H1 (cell line): Measurements from ENCODE around the gene GPR68. TPM values are rescaled to one million over a fixed set of nuclear protein-coding genes. Genes with fewer than 3 reads are reported as not detected.

Experiments
- EP300 ChIP-seq, 2 experiments: IDR thresholded peaks; 1 replicate in 1 of 2; 2 replicates in 1 of 2; pipeline ENCODE4 v1.6.1; 2011 to 2012; ENCODE audit warnings: low read depth in 2 of 2, low read length in 2 of 2, mild to moderate bottlenecking in 2 of 2, borderline replicate concordance in 1 of 2, inconsistent platforms in 1 of 2, moderate library complexity in 1 of 2
- RBBP5 ChIP-seq: IDR thresholded peaks from 2 replicates; pipeline ENCODE4 v1.7.1; 2012; ENCODE audit warnings: low read depth, mild to moderate bottlenecking, inconsistent platforms, low read length, moderate library complexity, borderline replicate concordance
- SP1 ChIP-seq: IDR thresholded peaks from 2 replicates; pipeline ENCODE4 v1.6.1; 2011; ENCODE audit warnings: low read depth, low read length
- SP4 ChIP-seq: IDR thresholded peaks from 2 replicates; pipeline ENCODE4 v1.6.1; 2012; ENCODE audit warnings: low read length, inconsistent platforms
- polyA plus RNA-seq, 7 experiments: library from polyadenylated mRNA; depleted of rRNA in 3 of 7; stranded (reverse) in 5 of 7; unstranded in 2 of 7; fragments of >200 nt in 5 of 7; fragments of 200-250 nt in 2 of 7; gene quantifications; 1 replicate in 5 of 7; 2 replicates in 1 of 7; 4 replicates in 1 of 7; pipeline versions ENCODE4 v1.2.1 to v1.2.3, GENCODE V29; 2011 to 2013; ENCODE audit warnings: missing spikeins in 2 of 7, mixed read lengths in 2 of 7
- total RNA-seq: library from RNA; stranded (reverse); fragmentation: NEBNext Ultra II Directional; extraction: Animal tissue kit (Norgen Biotek cat#: 25700); gene quantifications from 2 replicates; pipeline ENCODE4 v1.2.1, GENCODE V29; 2021

Gene GPR68
- total and polyA plus RNA-seq, 2 of the 8 experiments (the other 6 are each of a cell fraction or from before 2014, with no cell fraction given), result 0.22 to 0.76 TPM

- TF ChIP-seq EP300 (IDR thresholded peaks at IDR 0.05; ENCODE audit: borderline replicate concordance in 1 of 2, low read depth in 2 of 2, low read length in 2 of 2) (no peak), RBBP5 (no peak), SP1 (no peak), SP4 (no peak)
Measured at GRCh38 chr14:91219517-91220389, 24.8 kb downstream of the GPR68 start (continued).
